GM21786 (cell line): Measurements from ENCODE around the gene ITPK1.

Experiments used
- ATAC-seq: cut with Tn5 transposase; IDR thresholded peaks from one replicate; pipeline ENCODE4 v1.9.1; 2021; ENCODE audit not compliant: unreplicated experiment

Gene ITPK1

GRCh38 chr14:92973798-92974372 lies 141.8 kb downstream of the ITPK1 start:
- ATAC-seq: no peak

- ATAC-seq: no peak
These were observed 142.4 kb downstream of the ITPK1 start for GRCh38 chr14:92973261-92973797.

DNA sequence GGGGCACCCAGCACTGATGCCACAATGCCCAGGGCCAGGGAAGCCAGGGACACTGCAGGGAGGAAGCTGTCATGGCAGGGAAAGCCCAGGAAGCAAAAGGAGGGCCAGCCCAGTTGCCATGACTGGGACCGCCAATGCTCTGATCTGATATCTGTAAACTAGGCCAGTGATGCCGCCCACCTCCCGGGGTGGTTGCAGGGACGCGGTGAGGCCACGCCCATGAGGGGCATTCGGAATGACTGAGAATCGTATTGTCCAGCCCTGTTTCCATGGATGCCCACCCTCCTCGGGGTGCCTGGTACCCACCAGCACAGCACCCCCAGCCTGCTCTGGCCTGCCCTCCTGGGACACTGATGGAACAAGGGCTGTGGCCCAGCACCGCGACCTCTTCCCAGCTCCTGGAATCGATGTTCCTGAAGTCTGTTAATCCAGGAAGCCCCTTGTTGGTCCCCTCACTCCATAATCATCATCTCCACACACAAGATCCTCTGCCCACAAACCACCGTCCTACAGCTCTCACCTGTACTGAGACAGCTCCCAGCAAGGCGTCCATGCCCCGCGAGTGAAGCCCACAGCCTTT lies 144.0 kb downstream of the ITPK1 start:
- ATAC-seq: no peak

DNA sequence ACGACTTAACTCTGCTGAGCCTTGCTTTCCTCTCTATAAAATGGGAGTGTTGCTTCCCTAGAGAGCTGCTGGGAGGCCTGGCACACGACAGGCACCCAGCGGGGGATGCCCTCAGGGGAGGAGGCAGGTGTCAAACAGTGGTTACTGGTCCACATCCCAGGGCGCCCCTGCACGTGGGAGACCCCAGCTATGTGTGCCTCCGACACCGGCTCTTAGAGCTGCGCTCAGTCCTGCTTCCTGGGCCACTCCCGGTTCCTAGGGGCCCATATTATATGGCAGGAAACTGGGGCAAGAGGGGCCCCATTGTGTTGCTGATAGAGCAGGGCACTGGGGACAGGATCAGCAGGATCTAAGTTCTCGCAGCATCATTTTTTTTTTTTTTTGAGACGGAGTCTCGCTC lies 145.5 kb downstream of the ITPK1 start:
- no peak for ATAC-seq

- no peak for ATAC-seq
These were observed 145.9 kb downstream of the ITPK1 start for GRCh38 chr14:92969871-92970270.

- ATAC-seq: no peak
These were observed 146.3 kb downstream of the ITPK1 start for GRCh38 chr14:92969430-92969829.

DNA sequence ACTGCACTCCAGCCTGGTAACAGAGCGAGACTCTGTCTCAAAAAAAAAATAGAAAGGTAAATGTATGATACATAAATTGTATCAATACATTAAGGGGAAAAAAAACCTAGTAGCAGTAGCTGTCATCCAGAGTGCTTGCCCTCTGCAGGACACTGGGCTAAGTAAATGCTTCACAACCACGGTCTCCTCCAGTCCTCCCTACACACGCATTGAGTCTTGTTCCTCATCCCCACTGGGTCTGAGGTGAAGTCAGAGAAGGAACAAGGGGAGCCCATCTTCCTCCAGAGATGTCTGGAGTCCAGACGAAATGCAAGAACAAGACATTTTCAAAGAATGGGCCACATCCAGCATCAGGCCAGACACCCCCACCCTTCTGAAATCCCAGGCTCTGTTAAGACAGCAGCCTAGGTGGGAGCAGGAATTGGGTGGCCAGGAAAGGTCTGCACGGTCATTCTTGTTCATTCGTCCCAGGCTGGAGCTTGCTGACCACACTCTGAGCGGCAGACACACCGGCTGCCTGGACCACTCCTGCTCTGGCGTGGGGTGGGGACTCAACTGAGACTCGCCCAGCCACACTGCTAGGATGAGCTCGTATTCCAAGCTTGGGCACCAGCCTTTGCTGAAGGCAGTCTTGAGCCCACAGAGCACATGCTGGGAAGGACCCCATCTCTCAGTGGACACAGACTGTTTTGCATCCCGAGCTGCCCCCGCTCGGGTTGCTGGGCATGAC lies 147.3 kb downstream of the ITPK1 start:
- no peak for ATAC-seq

DNA sequence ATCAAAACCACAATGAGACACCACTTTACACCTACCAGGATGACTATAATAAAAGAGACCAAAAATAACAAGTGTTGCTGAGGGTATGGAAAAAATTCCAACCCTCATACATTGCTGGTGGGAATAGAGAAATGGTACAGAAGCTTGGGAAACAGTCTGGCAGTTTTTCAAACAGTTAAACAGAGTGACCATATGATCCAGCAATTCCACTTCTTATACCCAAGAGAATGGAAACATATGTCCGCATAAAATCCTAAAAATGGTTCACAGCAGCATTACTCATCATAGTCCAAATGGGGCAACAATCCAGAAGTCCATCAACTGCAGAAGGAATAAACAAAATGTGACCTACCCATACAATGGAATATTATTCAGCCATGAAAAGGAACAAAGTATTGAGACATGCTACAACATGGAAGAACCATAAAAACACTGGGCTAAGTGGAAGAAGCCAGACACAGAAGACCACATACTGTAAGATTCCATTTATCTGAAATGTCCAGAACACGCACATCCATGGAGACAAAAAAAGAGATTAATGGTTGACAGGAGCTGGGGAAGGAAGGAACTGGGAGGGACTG lies 148.3 kb downstream of the ITPK1 start:
- ATAC-seq: no peak

DNA sequence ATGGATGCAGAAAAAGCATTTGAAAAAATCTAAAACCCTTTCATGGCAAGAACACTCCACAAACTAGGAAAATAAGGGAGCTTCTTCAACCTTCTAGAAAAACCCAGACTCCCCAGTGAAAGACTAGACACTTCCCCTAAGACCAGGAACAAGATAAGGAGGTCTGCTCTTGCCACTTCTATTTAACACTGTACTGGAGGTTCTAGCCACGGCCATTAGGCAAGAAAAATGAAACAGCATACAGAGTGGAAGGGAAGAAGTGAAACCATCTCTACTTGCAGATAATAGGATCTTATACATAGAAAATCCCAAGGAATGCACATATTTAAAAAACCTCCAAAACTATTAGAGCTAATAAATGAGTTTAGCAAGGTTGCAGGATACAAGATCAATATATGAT lies 150.4 kb downstream of the ITPK1 start:
- no peak for ATAC-seq

- no peak for ATAC-seq
These were observed 151.3 kb downstream of the ITPK1 start for GRCh38 chr14:92964124-92965109.

- ATAC-seq: no peak
These were observed 152.2 kb downstream of the ITPK1 start for GRCh38 chr14:92963301-92964123.

GRCh38 chr14:92962831-92963095 lies 153.0 kb downstream of the ITPK1 start:
- no peak for ATAC-seq

DNA sequence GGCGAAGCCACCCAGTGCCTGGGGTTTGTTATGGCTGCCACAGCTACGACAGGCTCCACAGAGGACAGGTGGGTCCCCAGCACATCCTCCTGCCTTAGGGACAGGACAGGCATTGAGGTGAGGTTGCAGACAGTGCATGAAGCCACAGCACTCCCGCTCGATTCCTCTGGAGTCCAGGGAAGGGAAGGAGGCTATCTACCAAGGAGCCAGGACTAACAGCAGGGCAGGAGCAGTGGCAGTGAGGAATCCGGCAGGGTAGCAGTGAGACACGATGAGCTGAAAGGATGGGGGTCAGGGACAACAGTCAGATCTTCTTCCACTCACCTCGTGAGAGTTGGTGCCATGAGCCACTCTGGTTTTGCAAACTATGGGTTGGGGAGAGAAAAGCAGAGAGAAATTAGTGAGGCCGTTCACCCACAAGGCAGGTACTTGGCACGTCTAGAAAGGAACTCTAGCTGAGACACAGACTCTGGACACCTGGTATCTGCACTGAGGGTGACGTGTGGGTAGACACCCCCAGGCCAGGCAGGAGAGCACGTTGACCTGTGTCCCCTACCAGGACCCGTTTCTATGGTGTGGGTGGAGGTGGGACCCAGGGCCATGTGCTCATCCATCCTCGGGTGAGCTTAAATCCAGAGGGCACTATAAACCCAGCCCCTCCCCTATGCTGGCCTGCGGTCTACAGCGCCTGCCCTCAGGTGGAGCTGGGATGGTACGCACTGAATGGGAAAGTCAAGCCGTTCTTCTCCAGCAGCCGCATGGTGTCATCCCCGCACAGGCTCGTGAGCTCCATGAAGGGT lies 153.5 kb downstream of the ITPK1 start:
- ATAC-seq: no peak

GRCh38 chr14:92961567-92961855 lies 154.2 kb downstream of the ITPK1 start:
- ATAC-seq: no peak

GRCh38 chr14:92960706-92961566 lies 154.8 kb downstream of the ITPK1 start:
- ATAC-seq: no peak

- no peak for ATAC-seq
These were observed 155.7 kb downstream of the ITPK1 start for GRCh38 chr14:92959761-92960680.

- no peak for ATAC-seq
These were observed 156.6 kb downstream of the ITPK1 start for GRCh38 chr14:92959189-92959531.
